ENCODE measurements around the gene SH2D3A. TPM values are rescaled to one million over a fixed set of nuclear protein-coding genes. Genes with fewer than 3 reads are reported as not detected.

SH2D3A gene
- total RNA-seq, 5 donors from 2014 or later (not counting 1 experiment from before 2014, with no cell fraction given), result 61.7 to 83.7 (median 73.6) TPM

GRCh38 chr19:6793411-6793810 lies 26.2 kb upstream of the SH2D3A start:
- POLR2A ChIA-PET, result no interaction called here
- H3K36me3 Mint-ChIP-seq, result peaks cover 46% of the 10 kb centered on the region
- H3K27ac Mint-ChIP-seq, result peak overlapping the region; percentile 82 to 86
- no peaks in the 10 kb centered on the region for H3K9me3 ChIP-seq
- H3K4me1 ChIP-seq (ENCODE audit: control insufficient read depth in 1 of 2, extremely low read depth in 1 of 2, insufficient read depth in 2 of 2, low read length in 2 of 2), result peaks cover 16 to 82% of the 10 kb centered on the region in 2 experiments
- CTCF ChIA-PET, result no interaction called here
- no peaks in the 10 kb centered on the region for H3K27me3 ChIP-seq (replicated peaks in 1 of 2; ENCODE audit: control insufficient read depth in 2 of 2, extremely low read depth in 1 of 2, insufficient read depth in 2 of 2, low read length in 1 of 2)
- WGBS (ENCODE audit: insufficient coverage), result no CpG with 5 or more reads among the region's 4 CpGs
- H3K27ac ChIP-seq (ENCODE audit: low read length), result no peak overlapping the region
- ATAC-seq (replicated peaks in 1 of 4) (peak in 3 of 4 experiments; percentile 37 to 58 (median 55)), DNase-seq (no peak)
- H3K4me1 Mint-ChIP-seq, result peaks cover 82 to 89% (median 87%) of the 10 kb centered on the region in 3 donors
- no peaks in the 10 kb centered on the region for H3K27me3 Mint-ChIP-seq
- peak overlapping the region in 1 of 3 donors; percentile 54 for H3K4me3 Mint-ChIP-seq
- H3K36me3 ChIP-seq (ENCODE audit: control insufficient read depth in 2 of 2, extremely low read depth in 1 of 2, insufficient read depth in 1 of 2, low read length in 1 of 2), result peaks cover 0 to 30% of the 10 kb centered on the region in 2 donors
- H3K4me3 ChIP-seq (ENCODE audit: control insufficient read depth in 1 of 2, extremely low read depth in 1 of 2, low read length in 1 of 2), result no peak overlapping the region
- H3K9me3 Mint-ChIP-seq, result peaks cover 0 to 10% (median 2%) of the 10 kb centered on the region in 3 donors

GRCh38 chr19:6791237-6791636 lies 24.0 kb upstream of the SH2D3A start:
- Histone ChIP-seq H3K4me3 (ENCODE audit: control insufficient read depth in 1 of 2, extremely low read depth in 1 of 2, low read length in 1 of 2) (no peak overlapping the region), H3K9me3 (no peaks in the 10 kb centered on the region), H3K36me3 (ENCODE audit: control insufficient read depth in 2 of 2, extremely low read depth in 1 of 2, insufficient read depth in 1 of 2, low read length in 1 of 2) (peaks cover 0 to 26% of the 10 kb centered on the region in 2 donors), H3K27me3 (replicated peaks in 1 of 2; ENCODE audit: control insufficient read depth in 2 of 2, extremely low read depth in 1 of 2, insufficient read depth in 2 of 2, low read length in 1 of 2) (no peaks in the 10 kb centered on the region), H3K27ac (ENCODE audit: low read length) (no peak overlapping the region), H3K4me1 (ENCODE audit: control insufficient read depth in 1 of 2, extremely low read depth in 1 of 2, insufficient read depth in 2 of 2, low read length in 2 of 2) (peaks cover 10 to 68% of the 10 kb centered on the region in 2 experiments)
- Mint-ChIP-seq H3K9me3 (peaks cover 0 to 10% (median 2%) of the 10 kb centered on the region in 3 donors), H3K36me3 (peaks cover 46% of the 10 kb centered on the region), H3K4me1 (peaks cover 77 to 78% (median 77%) of the 10 kb centered on the region in 3 donors), H3K27ac (peak overlapping the region; percentile 82 to 86), H3K27me3 (no peaks in the 10 kb centered on the region), H3K4me3 (peak overlapping the region in 1 of 3 donors; percentile 54)
- 97% methylated on average over 5 of the region's 6 CpGs for WGBS (ENCODE audit: insufficient coverage)
- CTCF ChIA-PET, result interaction anchor here in 1 of 2 donors (0.8 kb wide), 1 partner anchor 10 kb away, joined by 3 read pairs; no protein-coding TSS in a partner anchor
- DNase-seq (no peak), ATAC-seq (replicated peaks in 1 of 4) (no peak)
- POLR2A ChIA-PET, result no interaction called here

GRCh38 chr19:6790194-6791128 lies 23.2 kb upstream of the SH2D3A start:
- Histone ChIP-seq H3K27ac (ENCODE audit: low read length) (no peak overlapping the region), H3K9me3 (no peaks in the 10 kb centered on the region), H3K4me3 (ENCODE audit: control insufficient read depth in 1 of 2, extremely low read depth in 1 of 2, low read length in 1 of 2) (no peak overlapping the region), H3K36me3 (ENCODE audit: control insufficient read depth in 2 of 2, extremely low read depth in 1 of 2, insufficient read depth in 1 of 2, low read length in 1 of 2) (peaks cover 0 to 23% of the 10 kb centered on the region in 2 donors), H3K4me1 (ENCODE audit: control insufficient read depth in 1 of 2, extremely low read depth in 1 of 2, insufficient read depth in 2 of 2, low read length in 2 of 2) (peaks cover 10 to 63% of the 10 kb centered on the region in 2 experiments), H3K27me3 (replicated peaks in 1 of 2; ENCODE audit: control insufficient read depth in 2 of 2, extremely low read depth in 1 of 2, insufficient read depth in 2 of 2, low read length in 1 of 2) (no peaks in the 10 kb centered on the region)
- peaks cover 72 to 78% (median 74%) of the 10 kb centered on the region in 3 donors for H3K4me1 Mint-ChIP-seq
- H3K27me3 Mint-ChIP-seq, result no peaks in the 10 kb centered on the region
- CTCF ChIA-PET, result no interaction called here
- DNase-seq (peak in 2 of 35 experiments; percentile 14 to 28), ATAC-seq (replicated peaks in 1 of 4) (peak in 2 of 4 experiments; percentile 60 to 66)
- H3K27ac Mint-ChIP-seq, result peak overlapping the region; percentile 82 to 86
- H3K4me3 Mint-ChIP-seq, result peak overlapping the region in 2 of 3 donors; percentile 9 to 54
- H3K9me3 Mint-ChIP-seq, result peaks cover 0 to 10% (median 2%) of the 10 kb centered on the region in 3 donors
- H3K36me3 Mint-ChIP-seq, result peaks cover 49% of the 10 kb centered on the region
- 50% methylated on average over 3 of the region's 5 CpGs for WGBS (ENCODE audit: insufficient coverage)
- POLR2A ChIA-PET, result no interaction called here

- Histone ChIP-seq H3K4me1 (ENCODE audit: control insufficient read depth in 1 of 2, extremely low read depth in 1 of 2, insufficient read depth in 2 of 2, low read length in 2 of 2) (peaks cover 10 to 67% of the 10 kb centered on the region in 2 experiments), H3K27me3 (replicated peaks in 1 of 2; ENCODE audit: control insufficient read depth in 2 of 2, extremely low read depth in 1 of 2, insufficient read depth in 2 of 2, low read length in 1 of 2) (no peaks in the 10 kb centered on the region), H3K27ac (ENCODE audit: low read length) (peak overlapping the region; percentile 4), H3K36me3 (ENCODE audit: control insufficient read depth in 2 of 2, extremely low read depth in 1 of 2, insufficient read depth in 1 of 2, low read length in 1 of 2) (peaks cover 4 to 27% of the 10 kb centered on the region in 2 donors), H3K9me3 (no peaks in the 10 kb centered on the region), H3K4me3 (ENCODE audit: control insufficient read depth in 1 of 2, extremely low read depth in 1 of 2, low read length in 1 of 2) (no peak overlapping the region)
- CTCF ChIA-PET, result no interaction called here
- ATAC-seq (replicated peaks in 1 of 4), result no peak
- no CpG with 5 or more reads among the region's 4 CpGs for WGBS (ENCODE audit: insufficient coverage)
- H3K27ac Mint-ChIP-seq, result peak overlapping the region; percentile 61 to 89
- POLR2A ChIA-PET, result no interaction called here
- DNase-seq, result no peak
- no peaks in the 10 kb centered on the region for H3K27me3 Mint-ChIP-seq
- peaks cover 70 to 78% (median 72%) of the 10 kb centered on the region in 3 donors for H3K4me1 Mint-ChIP-seq
- H3K4me3 Mint-ChIP-seq, result peak overlapping the region in 1 of 3 donors; percentile 54
- H3K9me3 Mint-ChIP-seq, result no peaks in the 10 kb centered on the region
- peaks cover 47% of the 10 kb centered on the region for H3K36me3 Mint-ChIP-seq
These were observed 21.7 kb upstream of the SH2D3A start for GRCh38 chr19:6788896-6789295.

GRCh38 chr19:6787393-6787792 lies 20.2 kb upstream of the SH2D3A start:
- CTCF ChIA-PET, result interaction anchor here in 1 of 2 donors (0.5 kb wide), 1 partner anchor 23 kb away, joined by 4 read pairs; no protein-coding TSS in a partner anchor
- POLR2A ChIA-PET, result no interaction called here
- peaks cover 4 to 27% of the 10 kb centered on the region in 2 donors for H3K36me3 ChIP-seq (ENCODE audit: control insufficient read depth in 2 of 2, extremely low read depth in 1 of 2, insufficient read depth in 1 of 2, low read length in 1 of 2)
- peaks cover 6 to 68% of the 10 kb centered on the region in 2 experiments for H3K4me1 ChIP-seq (ENCODE audit: control insufficient read depth in 1 of 2, extremely low read depth in 1 of 2, insufficient read depth in 2 of 2, low read length in 2 of 2)
- no peak for DNase-seq
- Mint-ChIP-seq H3K4me1 (peaks cover 64 to 66% (median 65%) of the 10 kb centered on the region in 3 donors), H3K27me3 (no peaks in the 10 kb centered on the region), H3K36me3 (peaks cover 45% of the 10 kb centered on the region), H3K27ac (no peak overlapping the region), H3K4me3 (no peak overlapping the region), H3K9me3 (no peaks in the 10 kb centered on the region)
- H3K9me3 ChIP-seq, result no peaks in the 10 kb centered on the region
- no peak for ATAC-seq (replicated peaks in 1 of 4)
- no peaks in the 10 kb centered on the region for H3K27me3 ChIP-seq (replicated peaks in 1 of 2; ENCODE audit: control insufficient read depth in 2 of 2, extremely low read depth in 1 of 2, insufficient read depth in 2 of 2, low read length in 1 of 2)
- no CpG with 5 or more reads among the region's 4 CpGs for WGBS (ENCODE audit: insufficient coverage)
- H3K4me3 ChIP-seq (ENCODE audit: control insufficient read depth in 1 of 2, extremely low read depth in 1 of 2, low read length in 1 of 2), result no peak overlapping the region
- no peak overlapping the region for H3K27ac ChIP-seq (ENCODE audit: low read length)

GRCh38 chr19:6779206-6779605 lies 12.0 kb upstream of the SH2D3A start:
- CTCF ChIA-PET, result no interaction called here

More at GRCh38 chr19:6779206-6779605, 12.0 kb upstream of the SH2D3A start:
- Mint-ChIP-seq H3K4me3 (peak overlapping the region in 1 of 3 donors; percentile 31), H3K36me3 (peaks cover 41% of the 10 kb centered on the region), H3K4me1 (peaks cover 63 to 68% (median 66%) of the 10 kb centered on the region in 3 donors), H3K27ac (peak overlapping the region; percentile 66 to 82), H3K27me3 (no peaks in the 10 kb centered on the region), H3K9me3 (no peaks in the 10 kb centered on the region)
- ATAC-seq (replicated peaks in 1 of 4) (no peak), DNase-seq (no peak)
- no peak overlapping the region for H3K27ac ChIP-seq (ENCODE audit: low read length)
- WGBS (ENCODE audit: insufficient coverage), result no CpG with 5 or more reads among the region's 4 CpGs
- peaks cover 6 to 39% of the 10 kb centered on the region in 2 donors for H3K36me3 ChIP-seq (ENCODE audit: control insufficient read depth in 2 of 2, extremely low read depth in 1 of 2, insufficient read depth in 1 of 2, low read length in 1 of 2)
- H3K4me1 ChIP-seq (ENCODE audit: control insufficient read depth in 1 of 2, extremely low read depth in 1 of 2, insufficient read depth in 2 of 2, low read length in 2 of 2), result peaks cover 23 to 66% of the 10 kb centered on the region in 2 experiments
- no peaks in the 10 kb centered on the region for H3K9me3 ChIP-seq
- POLR2A ChIA-PET, result no interaction called here
- no peak overlapping the region for H3K4me3 ChIP-seq (ENCODE audit: control insufficient read depth in 1 of 2, extremely low read depth in 1 of 2, low read length in 1 of 2)
- H3K27me3 ChIP-seq (replicated peaks in 1 of 2; ENCODE audit: control insufficient read depth in 2 of 2, extremely low read depth in 1 of 2, insufficient read depth in 2 of 2, low read length in 1 of 2), result no peaks in the 10 kb centered on the region
